Measurements from ENCODE around the gene WIF1. TPM values are rescaled to one million over a fixed set of nuclear protein-coding genes. Genes with fewer than 3 reads are reported as not detected.

WIF1 gene
- total RNA-seq, 1 donor from 2014 or later: not detected

DNA sequence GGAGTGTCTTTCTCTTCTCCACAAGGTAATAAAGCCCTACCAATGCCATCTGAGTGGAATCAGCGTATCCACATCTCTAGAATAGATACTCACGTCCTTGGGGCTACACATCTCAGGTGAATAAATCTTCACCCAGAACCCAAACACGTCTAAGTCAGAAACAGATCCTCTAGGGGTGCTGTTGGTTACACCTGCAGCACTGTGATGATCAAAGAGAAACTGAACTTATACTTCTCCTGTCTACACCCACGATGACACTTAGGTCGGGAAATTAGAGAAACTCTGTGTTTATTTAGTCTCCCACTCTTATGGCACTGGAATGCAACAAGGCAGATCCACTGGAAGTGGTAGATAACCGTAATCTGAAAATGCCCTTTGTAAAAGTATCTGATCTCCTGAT is 46.2 kb downstream of the WIF1 start:
- no peak overlapping the region for H3K4me3 ChIP-seq
- H3K27ac ChIP-seq (replicated peaks): no peak overlapping the region
- H3K27me3 ChIP-seq (ENCODE audit: low read depth): peaks cover 61% of the 10 kb centered on the region
- no peak for TF ChIP-seq CTCF (IDR thresholded peaks at IDR 0.05; ENCODE audit: borderline replicate concordance)
- no peaks in the 10 kb centered on the region for H3K9me3 ChIP-seq (replicated peaks)
- no peak for DNase-seq
- intact Hi-C loops (cut with micrococcal nuclease): no loop called here
- H3K36me3 ChIP-seq: no peaks in the 10 kb centered on the region
- no peaks in the 10 kb centered on the region for H3K4me1 ChIP-seq

GRCh38 chr12:65069336-65069735 is 51.8 kb downstream of the WIF1 start:
- no peak for DNase-seq
- intact Hi-C loops (cut with micrococcal nuclease): no loop called here

GRCh38 chr12:65067383-65067782 is 53.7 kb downstream of the WIF1 start:
- Histone ChIP-seq H3K4me3 (no peak overlapping the region), H3K36me3 (no peaks in the 10 kb centered on the region), H3K27ac (replicated peaks) (no peak overlapping the region), H3K9me3 (replicated peaks) (no peaks in the 10 kb centered on the region), H3K4me1 (no peaks in the 10 kb centered on the region), H3K27me3 (ENCODE audit: low read depth) (peaks cover 7% of the 10 kb centered on the region)
- DNase-seq: no peak
- intact Hi-C loops (cut with micrococcal nuclease): no loop called here
- no peak for TF ChIP-seq CTCF (IDR thresholded peaks at IDR 0.05; ENCODE audit: borderline replicate concordance)

More at GRCh38 chr12:65069336-65069735, 51.8 kb downstream of the WIF1 start:
- Histone ChIP-seq H3K9me3 (replicated peaks) (no peaks in the 10 kb centered on the region), H3K4me3 (no peak overlapping the region), H3K4me1 (no peaks in the 10 kb centered on the region), H3K27ac (replicated peaks) (no peak overlapping the region), H3K36me3 (no peaks in the 10 kb centered on the region), H3K27me3 (ENCODE audit: low read depth) (peaks cover 14% of the 10 kb centered on the region)
- no peak for TF ChIP-seq CTCF (IDR thresholded peaks at IDR 0.05; ENCODE audit: borderline replicate concordance)

DNA sequence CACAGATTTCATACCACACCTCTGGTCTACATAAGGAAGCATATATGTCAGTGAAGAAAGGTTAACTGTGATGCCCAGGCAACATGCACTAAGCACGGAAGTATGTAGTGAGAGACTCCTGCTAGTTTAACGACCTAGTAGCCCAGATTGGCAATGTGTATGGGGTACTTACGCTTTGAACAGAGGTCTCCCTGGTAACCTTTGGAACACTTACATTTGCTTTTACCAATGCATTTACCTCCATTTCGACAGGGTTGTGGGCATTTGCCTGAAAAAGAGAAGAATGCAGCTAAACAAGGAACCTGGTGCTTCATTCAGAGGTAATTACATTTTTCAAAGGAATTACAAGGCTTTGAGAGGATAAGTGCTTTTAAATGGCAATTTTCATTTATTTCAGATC is 65.2 kb downstream of the WIF1 start:
- Histone ChIP-seq H3K9me3 (replicated peaks) (no peaks in the 10 kb centered on the region), H3K27ac (replicated peaks) (no peak overlapping the region), H3K4me1 (no peaks in the 10 kb centered on the region), H3K4me3 (no peak overlapping the region), H3K27me3 (ENCODE audit: low read depth) (peaks cover 50% of the 10 kb centered on the region), H3K36me3 (no peaks in the 10 kb centered on the region)
- no peak for TF ChIP-seq CTCF (IDR thresholded peaks at IDR 0.05; ENCODE audit: borderline replicate concordance)
- DNase-seq: no peak
- intact Hi-C loops (cut with micrococcal nuclease): no loop called here

GRCh38 chr12:65051218-65051617 is 69.9 kb downstream of the WIF1 start:
- Histone ChIP-seq H3K27me3 (ENCODE audit: low read depth) (peaks cover 9% of the 10 kb centered on the region), H3K36me3 (no peaks in the 10 kb centered on the region), H3K4me1 (no peaks in the 10 kb centered on the region), H3K4me3 (no peak overlapping the region), H3K9me3 (replicated peaks) (no peaks in the 10 kb centered on the region), H3K27ac (replicated peaks) (no peak overlapping the region)
- no peak for TF ChIP-seq CTCF (IDR thresholded peaks at IDR 0.05; ENCODE audit: borderline replicate concordance)
- intact Hi-C loops (cut with micrococcal nuclease): no loop called here
- no peak for DNase-seq

DNA sequence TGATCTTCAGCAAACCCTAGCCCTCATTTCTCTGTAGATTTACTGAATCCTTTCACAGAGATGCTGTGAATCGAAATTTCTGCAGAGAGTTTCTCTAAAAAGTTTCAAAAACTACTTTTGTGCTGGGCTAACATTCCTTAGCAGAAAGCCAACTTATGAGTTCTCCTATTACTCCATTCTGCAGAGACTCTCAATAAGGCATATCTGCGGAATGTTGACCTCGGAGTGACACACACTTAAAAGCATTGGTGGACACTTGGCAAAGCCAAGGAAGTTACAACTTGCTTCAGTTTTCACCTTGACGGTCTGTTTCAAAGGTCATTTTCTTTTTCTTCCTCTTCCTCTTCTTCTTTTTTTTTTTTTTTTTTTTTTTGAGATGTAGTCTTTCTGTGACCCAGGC is 75.8 kb downstream of the WIF1 start:
- Histone ChIP-seq H3K36me3 (no peaks in the 10 kb centered on the region), H3K27me3 (ENCODE audit: low read depth) (peaks cover 11% of the 10 kb centered on the region), H3K4me3 (no peak overlapping the region), H3K4me1 (no peaks in the 10 kb centered on the region), H3K27ac (replicated peaks) (no peak overlapping the region), H3K9me3 (replicated peaks) (no peaks in the 10 kb centered on the region)
- DNase-seq: no peak
- intact Hi-C loops (cut with micrococcal nuclease): no loop called here
- no peak for TF ChIP-seq CTCF (IDR thresholded peaks at IDR 0.05; ENCODE audit: borderline replicate concordance)

Measured in left ventricle myocardium inferior (tissue), 1 donor.